Calu3 (cell line): ENCODE data around the gene TSPAN15. TPM values are rescaled to one million over a fixed set of nuclear protein-coding genes. Genes with fewer than 3 reads are reported as not detected.
"Not testable (repeated sequence)": the region's sequence is repeated elsewhere in the genome, so short reads cannot be mapped to it uniquely, and the experiment has no call there.

Experiments
- BruUV-seq: library from RNA; stranded (reverse); fragments of 400-500 nt; replicated peaks from 2 replicates; lab custom pipeline; 2021; lab: Mats Ljungman, UMichigan
- CTCF ChIA-PET: fragments of 300-600 bp; sonication (Branson Sonifier 250); formaldehyde crosslinking; loops from one replicate; lab custom pipeline; 2022; ENCODE audit warnings: antibody characterized with exemption; lab: Charles Lee
- DNase-seq: peaks from one replicate; pipeline ENCODE4 v3.0.0; 2022
- H3K27ac Mint-ChIP-seq: one replicate; pipeline ENCODE4 v1.8.0; 2022; ENCODE audit warnings: mixed read lengths; ENCODE audit not compliant: unreplicated experiment
- H3K27me3 Mint-ChIP-seq: one replicate; pipeline ENCODE4 v1.8.0; 2022; ENCODE audit warnings: mixed read lengths; ENCODE audit not compliant: unreplicated experiment
- H3K36me3 Mint-ChIP-seq: one replicate; pipeline ENCODE4 v1.8.0; 2022; ENCODE audit warnings: mild to moderate bottlenecking, moderate library complexity, mixed read lengths; ENCODE audit not compliant: insufficient read depth, unreplicated experiment
- H3K4me1 Mint-ChIP-seq: one replicate; pipeline ENCODE4 v1.8.0; 2022; ENCODE audit warnings: mild to moderate bottlenecking, low read depth, mixed read lengths; ENCODE audit not compliant: unreplicated experiment
- H3K4me3 Mint-ChIP-seq: one replicate; pipeline ENCODE4 v1.8.0; 2022; ENCODE audit warnings: mild to moderate bottlenecking, low read depth, moderate library complexity, mixed read lengths; ENCODE audit not compliant: unreplicated experiment
- H3K9me3 Mint-ChIP-seq: one replicate; pipeline ENCODE4 v1.8.0; 2022; ENCODE audit warnings: low read depth, mixed read lengths; ENCODE audit not compliant: unreplicated experiment
- CTCF ChIP-seq: fragments of 200-600 bp; IDR thresholded peaks from one replicate; pipeline ENCODE4 v1.8.0; 2022; ENCODE audit warnings: antibody characterized with exemption; ENCODE audit not compliant: unreplicated experiment
- intact Hi-C: fragments of 100-400 bp; cut with micrococcal nuclease; formaldehyde crosslinking; loops from one replicate; pipeline ENCODE4 v1.10.0; 2022; ENCODE audit not compliant: unreplicated experiment
- total RNA-seq: library from RNA; stranded (reverse); gene quantifications from 2 replicates; pipeline ENCODE4 v1.2.3, GENCODE V29; 2022

TSPAN15 gene
- total RNA-seq, 1 experiment from 2014 or later, result 137 TPM

- intact Hi-C loops, result loop anchor here (2.0 kb wide), 1 partner anchor 20 kb away; no protein-coding TSS in a partner anchor
- Mint-ChIP-seq H3K4me1 (peaks cover 59% of the 10 kb centered on the region), H3K27ac (peak overlapping the region; percentile 58), H3K36me3 (peaks cover 30% of the 10 kb centered on the region), H3K9me3 (no peaks in the 10 kb centered on the region), H3K4me3 (no peak overlapping the region), H3K27me3 (no peaks in the 10 kb centered on the region)
- no peak for TF ChIP-seq CTCF
- BruUV-seq, result no TSS peak
- peak; percentile 62 for DNase-seq
- CTCF ChIA-PET, result interaction anchor here (0.6 to 5.3 kb wide), 10 partner anchors 7 to 189 kb away, joined by 3 to 43 read pairs (median 9); no protein-coding TSS in a partner anchor
Measured at GRCh38 chr10:69446650-69447151, 4.6 kb upstream of the TSPAN15 start.

GRCh38 chr10:69449841-69450240 is 1.4 kb upstream of the TSPAN15 start:
- Mint-ChIP-seq H3K4me1 (peaks cover 67% of the 10 kb centered on the region), H3K9me3 (no peaks in the 10 kb centered on the region), H3K4me3 (peak overlapping the region; percentile 52), H3K27me3 (no peaks in the 10 kb centered on the region), H3K36me3 (peaks cover 50% of the 10 kb centered on the region), H3K27ac (peak overlapping the region; percentile 94)
- intact Hi-C loops, result no loop called here
- DNase-seq, result peak; percentile 85
- no TSS peak for BruUV-seq
- CTCF ChIA-PET, result interaction anchor here (0.6 to 5.3 kb wide), 12 partner anchors 11 to 331 kb away, joined by 3 to 43 read pairs (median 8); no protein-coding TSS in a partner anchor
- peak; percentile 78 for TF ChIP-seq CTCF

- Mint-ChIP-seq H3K27ac (peak overlapping the region; percentile 78), H3K4me1 (peaks cover 67% of the 10 kb centered on the region), H3K4me3 (peak overlapping the region; percentile 97), H3K36me3 (peaks cover 45% of the 10 kb centered on the region)
- H3K27me3 Mint-ChIP-seq, BruUV-seq, intact Hi-C loops, DNase-seq, H3K9me3 Mint-ChIP-seq: not testable (repeated sequence)
- CTCF ChIA-PET, result interaction anchor here (0.6 to 5.3 kb wide), 15 partner anchors 9 to 921 kb away, joined by 3 to 43 read pairs (median 5); partner anchors contain the start of gene NEUROG3
Measured at GRCh38 chr10:69450395-69450794, 870 bp upstream of the TSPAN15 start.

GRCh38 chr10:69451784-69452251 is 553 bp downstream of the TSPAN15 start:
- peak; percentile 79 for DNase-seq
- peak overlapping the region; percentile 97 for H3K4me3 Mint-ChIP-seq
- no peaks in the 10 kb centered on the region for H3K27me3 Mint-ChIP-seq
- H3K9me3 Mint-ChIP-seq, result no peaks in the 10 kb centered on the region
- H3K36me3 Mint-ChIP-seq, result peaks cover 50% of the 10 kb centered on the region
- no peak for TF ChIP-seq CTCF
- intact Hi-C loops, result no loop called here
- CTCF ChIA-PET, result interaction anchor here (1.4 to 4.7 kb wide), 5 partner anchors 17 to 63 kb away, joined by 5 to 33 read pairs (median 7); no protein-coding TSS in a partner anchor
- peak overlapping the region; percentile 78 for H3K27ac Mint-ChIP-seq
- peaks cover 62% of the 10 kb centered on the region for H3K4me1 Mint-ChIP-seq
- no TSS peak for BruUV-seq
